Measurements from ENCODE around the gene NFATC4. TPM values are rescaled to one million over a fixed set of nuclear protein-coding genes. Genes with fewer than 3 reads are reported as not detected.

The NFATC4 gene
- total and polyA plus RNA-seq, 2 donors (not counting 1 experiment from before 2014, with no cell fraction given), result 3.1 to 7.6 TPM

DNA sequence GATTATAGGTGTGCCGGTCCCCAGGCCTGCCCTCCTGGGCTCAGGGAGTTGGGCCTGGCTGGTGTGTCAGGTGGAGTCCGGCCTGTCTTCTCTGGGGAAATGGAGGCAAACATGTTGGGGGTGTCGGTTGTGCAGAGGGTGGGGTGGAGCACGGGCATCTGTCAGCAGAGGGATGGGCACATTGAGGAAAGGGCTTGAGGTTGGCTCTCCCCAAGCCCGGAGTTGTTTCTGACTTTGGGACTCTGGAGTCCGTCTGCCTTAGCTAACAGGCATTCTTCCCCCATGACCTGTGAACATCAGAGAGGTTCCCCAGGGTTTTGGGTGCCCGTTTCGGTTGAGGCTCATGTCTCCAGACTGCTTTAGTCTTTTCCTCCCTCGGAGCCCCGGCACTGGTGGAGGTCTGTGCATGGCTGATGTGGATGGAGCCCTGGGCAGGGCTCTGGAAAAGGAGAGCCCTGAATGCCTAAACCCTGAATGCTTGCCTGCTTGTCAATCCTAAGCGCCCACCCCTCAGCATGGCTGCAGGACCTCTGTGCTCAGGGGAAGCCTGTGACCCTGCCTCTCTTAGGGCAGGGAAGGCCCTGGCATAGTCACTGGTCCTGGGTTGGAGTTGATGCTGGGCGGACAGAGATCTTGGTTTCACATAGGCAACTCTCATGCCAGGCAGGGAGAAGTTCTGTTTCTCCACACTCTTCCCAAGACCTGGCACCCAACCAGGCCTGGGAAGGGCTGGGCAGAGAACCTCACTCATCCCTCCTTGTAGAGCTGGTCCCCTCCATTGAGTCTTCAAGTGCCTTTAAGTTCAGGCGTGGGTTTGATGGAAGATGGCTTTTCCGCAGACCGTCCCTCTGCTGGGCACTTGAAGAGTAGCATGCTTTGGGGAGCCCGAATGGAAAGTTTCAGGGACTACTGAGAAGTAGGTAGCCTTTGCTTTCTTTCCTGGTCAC lies 43.7 kb downstream of the NFATC4 start:
- H3K9ac ChIP-seq (ENCODE audit: low read length), result no peak overlapping the region
- H3K27ac ChIP-seq (ENCODE audit: low read length in 2 of 2), result no peak overlapping the region
- ChIA-PET CTCF (interaction anchor here (0.6 to 6.0 kb wide), 12 partner anchors 8 to 84 kb away, joined by 3 to 55 read pairs (median 6); partner anchors contain the start of genes CBLN3 and KHNYN), POLR2A (no interaction called here)
- Mint-ChIP-seq H3K4me1 (no peaks in the 10 kb centered on the region), H3K4me3 (no peak overlapping the region), H3K27ac (no peak overlapping the region), H3K27me3 (peaks cover 14% of the 10 kb centered on the region), H3K9me3 (ENCODE audit: insufficient read depth) (no peaks in the 10 kb centered on the region)
- no peak for TF ChIP-seq EZH2 (IDR thresholded peaks at IDR 0.05; ENCODE audit: borderline replicate concordance, insufficient read depth, low read depth, low read length, poor library complexity, severe bottlenecking)
- TF ChIP-seq, protein P1, sequence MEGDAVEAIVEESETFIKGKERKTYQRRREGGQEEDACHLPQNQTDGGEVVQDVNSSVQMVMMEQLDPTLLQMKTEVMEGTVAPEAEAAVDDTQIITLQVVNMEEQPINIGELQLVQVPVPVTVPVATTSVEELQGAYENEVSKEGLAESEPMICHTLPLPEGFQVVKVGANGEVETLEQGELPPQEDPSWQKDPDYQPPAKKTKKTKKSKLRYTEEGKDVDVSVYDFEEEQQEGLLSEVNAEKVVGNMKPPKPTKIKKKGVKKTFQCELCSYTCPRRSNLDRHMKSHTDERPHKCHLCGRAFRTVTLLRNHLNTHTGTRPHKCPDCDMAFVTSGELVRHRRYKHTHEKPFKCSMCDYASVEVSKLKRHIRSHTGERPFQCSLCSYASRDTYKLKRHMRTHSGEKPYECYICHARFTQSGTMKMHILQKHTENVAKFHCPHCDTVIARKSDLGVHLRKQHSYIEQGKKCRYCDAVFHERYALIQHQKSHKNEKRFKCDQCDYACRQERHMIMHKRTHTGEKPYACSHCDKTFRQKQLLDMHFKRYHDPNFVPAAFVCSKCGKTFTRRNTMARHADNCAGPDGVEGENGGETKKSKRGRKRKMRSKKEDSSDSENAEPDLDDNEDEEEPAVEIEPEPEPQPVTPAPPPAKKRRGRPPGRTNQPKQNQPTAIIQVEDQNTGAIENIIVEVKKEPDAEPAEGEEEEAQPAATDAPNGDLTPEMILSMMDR (IDR thresholded peaks at IDR 0.05), result peak; percentile 72
- H3K4me2 ChIP-seq (replicated peaks; ENCODE audit: low read depth, low read length, poor library complexity, severe bottlenecking), result no peak overlapping the region
- H3K79me2 ChIP-seq (ENCODE audit: control insufficient read depth, insufficient read depth, low read length), result no peaks in the 10 kb centered on the region
- ATAC-seq (ENCODE audit: low read depth) (peak; percentile 87), DNase-seq (peak; percentile 67)
- 74% methylated on average over 14 of the region's 16 CpGs for WGBS (ENCODE audit: insufficient coverage)
- no peaks in the 10 kb centered on the region for H3K36me3 ChIP-seq (replicated peaks in 1 of 2; ENCODE audit: control extremely low read depth in 1 of 2, control insufficient read depth in 1 of 2, extremely low read depth in 1 of 2, insufficient read depth in 2 of 2, low read length in 1 of 2)
- intact Hi-C loops (cut with micrococcal nuclease), result loop anchor here (1.0 to 2.0 kb wide), 3 partner anchors 19 to 78 kb away; no protein-coding TSS in a partner anchor
- H3K9me3 ChIP-seq (ENCODE audit: control extremely low read depth in 1 of 3, control insufficient read depth in 2 of 3, insufficient read depth in 1 of 3, low read length in 2 of 3), result peaks cover 0 to 3% (median 0%) of the 10 kb centered on the region in 3 donors
- H4K20me1 ChIP-seq (ENCODE audit: control insufficient read depth, insufficient read depth, low read length, poor library complexity, severe bottlenecking), result no peaks in the 10 kb centered on the region
- H3K4me3 ChIP-seq (ENCODE audit: control extremely low read depth in 1 of 5, extremely low read depth in 1 of 5, insufficient read depth in 1 of 5, low read depth in 2 of 5, low read length in 4 of 5), result no peak overlapping the region
- peaks cover 0 to 18% (median 4%) of the 10 kb centered on the region in 4 experiments for H3K27me3 ChIP-seq (replicated peaks in 1 of 4; ENCODE audit: control extremely low read depth in 1 of 4, control insufficient read depth in 3 of 4, insufficient read depth in 4 of 4, low read length in 3 of 4)
- no peaks in the 10 kb centered on the region for H3K4me1 ChIP-seq (ENCODE audit: control insufficient read depth in 2 of 2, insufficient read depth in 2 of 2, low read length in 2 of 2)
- peak overlapping the region; percentile 40 for H2AFZ ChIP-seq (ENCODE audit: insufficient read depth, low read depth, low read length, poor library complexity, severe bottlenecking)

DNA sequence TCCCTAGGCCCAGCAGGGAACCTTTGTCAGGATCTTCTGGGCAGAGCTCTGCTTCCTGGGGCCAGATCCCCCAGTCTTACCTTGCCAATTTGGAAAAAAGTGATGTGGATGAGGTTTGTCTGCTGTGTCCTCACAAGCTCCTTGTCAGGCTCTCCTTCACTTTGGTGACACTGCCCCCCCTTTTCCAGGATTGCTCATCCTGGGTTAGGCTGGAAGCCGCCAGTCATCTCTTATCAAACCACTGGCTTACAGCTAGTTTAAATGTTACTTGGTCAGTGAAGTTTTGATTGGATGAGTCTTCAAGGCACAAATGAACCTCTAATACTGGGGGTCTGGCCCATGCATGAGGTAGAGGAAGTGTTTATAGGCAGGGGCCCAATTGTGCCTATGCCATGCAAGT lies 46.1 kb downstream of the NFATC4 start:
- no peaks in the 10 kb centered on the region for H3K4me1 Mint-ChIP-seq
- H3K9me3 Mint-ChIP-seq (ENCODE audit: insufficient read depth), result no peaks in the 10 kb centered on the region

More for the DNA sequence above, 46.1 kb downstream of the NFATC4 start:
- intact Hi-C loops (cut with micrococcal nuclease), result no loop called here
- ChIA-PET CTCF (interaction anchor here (0.9 to 6.0 kb wide), 10 partner anchors 10 to 81 kb away, joined by 3 to 55 read pairs (median 6); partner anchors contain the start of genes KHNYN and NYNRIN), POLR2A (no interaction called here)
- Histone ChIP-seq H2AFZ (ENCODE audit: insufficient read depth, low read depth, low read length, poor library complexity, severe bottlenecking) (no peak overlapping the region), H3K9me3 (ENCODE audit: control extremely low read depth in 1 of 3, control insufficient read depth in 2 of 3, insufficient read depth in 1 of 3, low read length in 2 of 3) (no peaks in the 10 kb centered on the region), H3K4me1 (ENCODE audit: control insufficient read depth in 2 of 2, insufficient read depth in 2 of 2, low read length in 2 of 2) (no peaks in the 10 kb centered on the region), H3K4me2 (replicated peaks; ENCODE audit: low read depth, low read length, poor library complexity, severe bottlenecking) (no peak overlapping the region), H3K36me3 (replicated peaks in 1 of 2; ENCODE audit: control extremely low read depth in 1 of 2, control insufficient read depth in 1 of 2, extremely low read depth in 1 of 2, insufficient read depth in 2 of 2, low read length in 1 of 2) (no peaks in the 10 kb centered on the region), H3K79me2 (ENCODE audit: control insufficient read depth, insufficient read depth, low read length) (no peaks in the 10 kb centered on the region), H3K9ac (ENCODE audit: low read length) (no peak overlapping the region), H3K4me3 (ENCODE audit: control extremely low read depth in 1 of 5, extremely low read depth in 1 of 5, insufficient read depth in 1 of 5, low read depth in 2 of 5, low read length in 4 of 5) (no peak overlapping the region), H3K27ac (ENCODE audit: low read length in 2 of 2) (no peak overlapping the region), H4K20me1 (ENCODE audit: control insufficient read depth, insufficient read depth, low read length, poor library complexity, severe bottlenecking) (no peaks in the 10 kb centered on the region), H3K27me3 (replicated peaks in 1 of 4; ENCODE audit: control extremely low read depth in 1 of 4, control insufficient read depth in 3 of 4, insufficient read depth in 4 of 4, low read length in 3 of 4) (peaks cover 0 to 33% (median 6%) of the 10 kb centered on the region in 4 experiments)
- no CpG with 5 or more reads among the region's 1 CpG for WGBS (ENCODE audit: insufficient coverage)
- ATAC-seq (ENCODE audit: low read depth) (no peak), DNase-seq (no peak)
- peaks cover 26% of the 10 kb centered on the region for H3K27me3 Mint-ChIP-seq
- H3K4me3 Mint-ChIP-seq, result no peak overlapping the region
- TF ChIP-seq, protein P1 (IDR thresholded peaks at IDR 0.05), result no peak
- no peak for TF ChIP-seq EZH2 (IDR thresholded peaks at IDR 0.05; ENCODE audit: borderline replicate concordance, insufficient read depth, low read depth, low read length, poor library complexity, severe bottlenecking)
- H3K27ac Mint-ChIP-seq, result no peak overlapping the region

Measured in B cell (primary cell).